HepG2 (cell line): ENCODE measurements around the gene F12. TPM values are rescaled to one million over a fixed set of nuclear protein-coding genes. Genes with fewer than 3 reads are reported as not detected.

Source experiments
- AHR ChIP-seq: IDR thresholded peaks from 2 replicates; pipeline ENCODE4 v1.6.1; 2018; ENCODE audit warnings: missing genetic modification reagents, missing compliant biosample characterization
- ATM ChIP-seq: fragments of 450-650 bp; IDR thresholded peaks from 2 replicates; pipeline ENCODE4 v1.7.1; 2017; ENCODE audit warnings: mild to moderate bottlenecking, borderline replicate concordance
- BRCA1 ChIP-seq: sonication (generic); formaldehyde crosslinking; IDR thresholded peaks from 2 replicates; pipeline ENCODE4 v1.4.0; 2020; ENCODE audit warnings: missing genetic modification reagents
- CREBL2 ChIP-seq: sonication (generic); formaldehyde crosslinking; IDR thresholded peaks from 2 replicates; pipeline ENCODE4 v1.8.1; 2023; ENCODE audit warnings: missing genetic modification reagents, mild to moderate bottlenecking, borderline replicate concordance
- EP300 ChIP-seq, 3 experiments: sonication (generic) in 1 of 3; formaldehyde crosslinking in 1 of 3; IDR thresholded peaks; 2 replicates each; pipeline versions ENCODE4 v1.5.1 to v1.6.1; 2011 to 2020; ENCODE audit warnings: low read depth in 2 of 3, low read length in 2 of 3, borderline replicate concordance in 1 of 3, improper control_type of control experiment in 1 of 3, mild to moderate bottlenecking in 1 of 3, missing genetic modification reagents in 1 of 3, moderate library complexity in 1 of 3
- KDM6A ChIP-seq: IDR thresholded peaks from 2 replicates; pipeline ENCODE4 v1.6.1; 2016; ENCODE audit warnings: low read depth
- PAXIP1 ChIP-seq: sonication (generic); formaldehyde crosslinking; conservative IDR thresholded peaks from 2 replicates; pipeline ENCODE4 v1.4.0; 2020; ENCODE audit warnings: mild to moderate bottlenecking, missing genetic modification reagents, moderate library complexity
- POLR2A ChIP-seq, 2 experiments: IDR thresholded peaks; 2 replicates each; pipeline ENCODE4 v1.6.1; 2011; ENCODE audit warnings: low read depth in 2 of 2, low read length in 2 of 2, mild to moderate bottlenecking in 1 of 2, moderate library complexity in 1 of 2; ENCODE audit not compliant: insufficient read depth in 1 of 2
- POLR2AphosphoS5 ChIP-seq: IDR thresholded peaks from 2 replicates; pipeline ENCODE4 v1.6.1; 2012; ENCODE audit warnings: low read depth, low read length
- POLR2G ChIP-seq: fragments of 200-400 bp; formaldehyde crosslinking; IDR thresholded peaks from 2 replicates; pipeline ENCODE4 v1.6.1; 2018; ENCODE audit warnings: mild to moderate bottlenecking, low read depth, low read length, moderate library complexity
- RXRB ChIP-seq: IDR thresholded peaks from 2 replicates; pipeline ENCODE4 v1.6.1; 2016; ENCODE audit warnings: borderline replicate concordance, missing genetic modification reagents, missing compliant biosample characterization
- SMC3 ChIP-seq: IDR thresholded peaks from 2 replicates; pipeline ENCODE4 v1.6.1; 2011; ENCODE audit warnings: low read length, improper control_type of control experiment
- SNAI1 ChIP-seq: sonication (generic); formaldehyde crosslinking; IDR thresholded peaks from 2 replicates; pipeline ENCODE4 v1.5.0; 2020; ENCODE audit warnings: mild to moderate bottlenecking, missing genetic modification reagents, borderline replicate concordance
- SOX5 ChIP-seq: IDR thresholded peaks from 2 replicates; pipeline ENCODE4 v1.6.1; 2016; ENCODE audit warnings: borderline replicate concordance
- SP1 ChIP-seq, 2 experiments: fragments of 450-650 bp in 1 of 2; sonication (generic) in 1 of 2; formaldehyde crosslinking in 1 of 2; IDR thresholded peaks; 2 replicates each; pipeline versions ENCODE4 v1.4.0 to v1.6.1; 2016 to 2020; ENCODE audit warnings: missing genetic modification reagents in 1 of 2
- YEATS4 ChIP-seq: sonication (generic); formaldehyde crosslinking; IDR thresholded peaks from 2 replicates; pipeline ENCODE4 v1.4.0; 2020; ENCODE audit warnings: missing genetic modification reagents, borderline replicate concordance
- ZNF101 ChIP-seq: sonication (generic); formaldehyde crosslinking; IDR thresholded peaks from 2 replicates; pipeline ENCODE4 v1.4.0; 2020; ENCODE audit warnings: mild to moderate bottlenecking, low read depth, missing genetic modification reagents, borderline replicate concordance
- ZNF142 ChIP-seq: sonication (generic); formaldehyde crosslinking; IDR thresholded peaks from 2 replicates; pipeline ENCODE4 v1.4.0; 2020; ENCODE audit warnings: missing genetic modification reagents
- ZNF335 ChIP-seq: sonication (generic); formaldehyde crosslinking; IDR thresholded peaks from 2 replicates; pipeline ENCODE4 v1.4.0; 2020; ENCODE audit warnings: missing genetic modification reagents
- ZNF451 ChIP-seq: sonication (generic); formaldehyde crosslinking; IDR thresholded peaks from 2 replicates; pipeline ENCODE4 v1.5.0; 2020; ENCODE audit warnings: mild to moderate bottlenecking, missing genetic modification reagents
- ZZZ3 ChIP-seq: sonication (generic); formaldehyde crosslinking; IDR thresholded peaks from 2 replicates; pipeline ENCODE4 v1.4.0; 2020; ENCODE audit warnings: missing genetic modification reagents, mild to moderate bottlenecking, borderline replicate concordance
- polyA plus RNA-seq, 8 experiments: library from polyadenylated mRNA; depleted of rRNA in 3 of 8; stranded (reverse) in 7 of 8; unstranded in 1 of 8; fragments of >200 nt; fragmentation: Illumina TruSeq in 4 of 8; extraction: Trizol in 4 of 8; gene quantifications; 2 replicates each; pipeline versions ENCODE4 v1.2.1 to v1.2.3, GENCODE V29; 2011 to 2016; ENCODE audit warnings: low read depth in 4 of 8, missing spikeins in 1 of 8, mixed read lengths in 1 of 8; ENCODE audit not compliant: insufficient read depth in 1 of 8
- total RNA-seq, 5 experiments: library from RNA; depleted of rRNA; stranded (reverse); fragments of >200 nt; fragmentation: Illumina TruSeq; extraction: Trizol; gene quantifications; 2 replicates each; pipeline ENCODE4 v1.2.3, GENCODE V29; 2016; ENCODE audit warnings: low read depth in 1 of 5

Gene F12
- total and polyA plus RNA-seq, 2 of the 13 experiments (the other 11 are each of a cell fraction or from before 2014, with no cell fraction given): 2.5 to 3.0 TPM

- TF ChIP-seq ZNF142 (CRISPR knock-in tag): no peak
- peak; percentile 40; the same call in 1 of the 2 replicates for TF ChIP-seq RXRB
- TF ChIP-seq ZNF335 (CRISPR knock-in tag): no peak
- no peak for TF ChIP-seq ZNF101 (CRISPR knock-in tag)
- TF ChIP-seq POLR2A (IDR thresholded peaks at IDR 0.05; ENCODE audit: insufficient read depth in 1 of 2, low read depth in 2 of 2, low read length in 2 of 2): 0 out of 4 replicates have a peak, but pooled peaks of 1 of the 2 experiments have one; percentile 30
- no peak for TF ChIP-seq CREBL2 (CRISPR knock-in tag)
- TF ChIP-seq EP300 (IDR thresholded peaks at IDR 0.05; ENCODE audit: low read depth in 2 of 2, low read length in 2 of 2): peak in 1 of 2 experiments; percentile 70; a peak in 1 of 4 replicates
- TF ChIP-seq EP300 (CRISPR knock-in tag; IDR thresholded peaks at IDR 0.05; ENCODE audit: borderline replicate concordance): no peak; the same call in 1 of the 2 replicates
- peak; percentile 12; the same call in 1 of the 2 replicates for TF ChIP-seq SMC3
- 0 out of 2 replicates have a peak, but pooled peaks have one; percentile 47 for TF ChIP-seq KDM6A (CRISPR knock-in tag)
- peak; percentile 61 for TF ChIP-seq POLR2G
- TF ChIP-seq YEATS4 (CRISPR knock-in tag): no peak
- TF ChIP-seq PAXIP1 (CRISPR knock-in tag): peak; percentile 56
- TF ChIP-seq BRCA1 (CRISPR knock-in tag): no peak
- TF ChIP-seq POLR2AphosphoS5: 0 out of 2 replicates have a peak, but pooled peaks have one; percentile 29
- no peak for TF ChIP-seq SNAI1 (CRISPR knock-in tag)
- no peak for TF ChIP-seq AHR (CRISPR knock-in tag)
- no peak for TF ChIP-seq ZNF451
- no peak for TF ChIP-seq ZZZ3 (CRISPR knock-in tag)
- TF ChIP-seq SP1 (IDR thresholded peaks at IDR 0.05): no peak
- TF ChIP-seq SP1 (CRISPR knock-in tag; IDR thresholded peaks at IDR 0.05): no peak
- TF ChIP-seq ATM: no peak
- peak; percentile 79; the same call in 1 of the 2 replicates for TF ChIP-seq SOX5 (CRISPR knock-in tag)
These were observed 55.1 kb downstream of the F12 start (continued) for GRCh38 chr5:177354256-177354655.
